Sciatic nerve (tissue), 2 donors: Measurements from ENCODE around the gene CIITA. TPM values are rescaled to one million over a fixed set of nuclear protein-coding genes. Genes with fewer than 3 reads are reported as not detected.

Source experiments
- ATAC-seq: fragments of 200-7000 bp; cut with Tn5 transposase; one replicate; pipeline ENCODE4 v1.9.1; 2020; ENCODE audit warnings: mild to moderate bottlenecking, moderate library complexity
- DNase-seq: peaks from one replicate; pipeline ENCODE4 v3.0.0-alpha.2; 2020; ENCODE audit warnings: low spot score
- intact Hi-C: fragments of 100-400 bp; cut with DNase I; formaldehyde crosslinking; loops from one replicate; pipeline ENCODE4 v1.14.2; 2022
- total RNA-seq: library from RNA; stranded (reverse); fragmentation: NEBNext Ultra II Directional; extraction: Animal tissue kit (Norgen Biotek cat#: 25700); gene quantifications from one replicate; pipeline ENCODE4 v1.2.1, GENCODE V29; 2021
- donor health status: DM: no; HTN: no; CAD: no.
- donor health status: DM: no; HTN: no; CAD: no.

CIITA gene
- total RNA-seq, 1 donor from 2014 or later: 51.9 TPM

DNA sequence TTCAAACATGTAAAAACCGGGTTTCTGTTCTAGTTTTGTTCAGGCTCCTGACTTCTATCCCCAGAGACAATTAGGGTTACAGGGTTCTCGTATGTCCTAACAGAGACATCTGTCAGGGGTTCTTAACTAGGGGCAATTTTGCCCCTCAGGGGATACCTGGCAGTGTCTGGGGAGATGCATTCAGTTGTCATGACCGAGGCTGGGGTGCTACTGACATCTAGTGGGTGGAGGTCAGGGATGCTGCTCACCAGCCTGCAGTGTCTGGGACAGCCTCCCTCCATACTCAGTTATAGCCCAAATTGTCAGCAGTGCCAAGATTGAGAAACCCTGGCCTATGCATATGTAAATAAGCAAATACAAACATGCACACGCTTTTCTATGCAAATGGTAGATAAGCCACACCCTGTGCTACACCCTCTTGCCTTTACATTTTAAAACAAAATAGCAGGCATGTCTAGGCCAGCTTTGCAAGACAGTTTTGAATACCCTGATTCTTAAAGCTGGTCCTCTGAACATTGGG lies 104.8 kb downstream of the CIITA start:
- ATAC-seq: no peak

DNA sequence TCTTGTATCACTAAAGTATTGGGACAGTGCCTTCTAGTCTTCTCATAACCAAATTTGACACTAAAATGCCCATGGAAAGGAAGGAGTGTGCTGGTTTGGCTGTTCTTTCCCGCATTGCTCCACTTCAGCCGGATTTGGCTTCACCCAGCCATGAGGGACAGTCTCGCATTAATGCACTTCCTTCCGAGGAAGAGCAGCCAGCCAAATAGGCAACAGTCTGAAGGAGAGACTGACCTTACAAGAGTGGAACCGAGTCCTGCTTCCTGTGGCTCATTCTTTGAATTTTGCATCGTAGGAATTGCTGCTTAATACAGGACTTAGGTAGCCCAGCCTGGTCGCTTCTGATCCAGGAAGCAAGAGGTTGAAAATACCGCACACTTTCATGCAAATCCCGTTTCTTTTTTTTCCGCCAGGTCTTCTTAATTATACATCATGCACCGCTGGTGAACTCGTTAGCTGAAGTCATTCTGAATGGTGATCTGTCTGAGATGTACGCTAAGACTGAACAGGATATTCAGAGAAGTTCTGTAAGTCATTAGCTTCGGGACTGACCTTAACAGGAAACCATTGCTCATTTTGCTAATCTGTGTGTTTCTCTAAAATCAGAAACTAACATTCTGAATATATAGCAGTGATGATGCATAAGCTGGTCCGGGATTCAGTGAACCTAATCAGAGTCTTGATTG lies 105.6 kb downstream of the CIITA start:
- peak; percentile 76 for ATAC-seq
- intact Hi-C loops: no loop called here
- no peak for DNase-seq

More for the DNA sequence above, 104.8 kb downstream of the CIITA start:
- intact Hi-C loops: no loop called here
- DNase-seq: no peak

DNA sequence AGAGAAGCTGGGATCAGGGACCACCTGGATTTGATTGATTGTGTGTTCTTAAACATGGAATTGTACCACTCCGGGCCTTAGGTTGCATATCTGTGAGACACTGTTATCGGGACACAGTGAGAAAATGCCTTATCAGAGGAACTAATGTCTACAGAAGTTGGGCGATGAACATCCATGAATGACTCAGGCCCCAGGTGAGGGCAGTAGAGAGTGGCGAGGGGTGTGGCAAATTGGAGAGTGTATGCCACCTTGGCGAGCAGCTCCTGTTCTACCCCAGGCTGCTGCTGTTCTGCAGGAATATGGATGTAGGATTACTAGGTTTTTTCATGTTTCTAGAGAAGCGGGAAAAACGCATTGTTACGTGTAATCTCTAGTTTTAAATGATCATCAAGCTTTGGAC lies 106.2 kb downstream of the CIITA start:
- ATAC-seq: no peak
- intact Hi-C loops: no loop called here

DNA sequence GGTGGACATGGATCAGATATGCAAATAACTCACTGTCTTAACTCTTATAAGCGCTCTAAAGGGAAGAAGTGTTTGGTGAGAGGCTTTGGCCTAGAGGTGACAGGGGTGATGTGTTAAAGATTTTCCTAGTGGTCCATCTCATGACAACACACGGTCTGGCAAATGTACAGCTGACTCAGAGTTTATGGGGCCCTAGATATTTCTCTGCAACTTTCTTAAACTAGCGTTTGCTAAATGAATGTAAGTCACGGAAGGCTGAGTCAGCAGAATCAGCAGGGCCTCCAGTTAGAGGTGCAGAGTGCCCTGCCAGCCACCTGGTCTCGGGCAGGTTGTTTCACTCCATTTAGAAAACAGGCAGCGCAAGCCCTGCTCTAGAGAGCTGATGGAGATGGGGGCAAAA lies 107.5 kb downstream of the CIITA start:
- ATAC-seq: no peak
- DNase-seq: no peak
- intact Hi-C loops: no loop called here

More for the DNA sequence above, 106.2 kb downstream of the CIITA start:
- no peak for DNase-seq

Other genes with a start within 250 kb of the CIITA start
- gene TEKT5, start 182.3 kb upstream of the CIITA start, total RNA-seq: not detected
- 21.6 TPM for gene NUBP1, start 133.4 kb upstream of the CIITA start, total RNA-seq
- 3.3 TPM for gene TVP23A, start 58.4 kb upstream of the CIITA start, total RNA-seq
- gene DEXI, start 65.3 kb downstream of the CIITA start, total RNA-seq: 31.7 TPM
- 39.4 TPM for gene CLEC16A, start 67.4 kb downstream of the CIITA start, total RNA-seq